OCI-LY1 (cell line): ENCODE data around the gene TASL.

ENCODE experiments used
- H2AFZ ChIP-seq: fragments of 200-600 bp; sonication (generic), shearing (Covaris generic); 2 replicates; pipeline ENCODE4 v1.6.0; 2014; ENCODE audit warnings: antibody characterized with exemption, mild to moderate bottlenecking, low read length
- H3F3A ChIP-seq: fragments of 200-600 bp; sonication (generic), shearing (Covaris generic); 2 replicates; pipeline ENCODE4 v1.6.0; 2014; ENCODE audit warnings: mild to moderate bottlenecking, antibody characterized with exemption, low read length, moderate library complexity; ENCODE audit not compliant: insufficient read depth
- H3K27ac ChIP-seq: fragments of 200-600 bp; sonication (generic); 2 replicates; pipeline ENCODE4 v1.5.1; 2014; ENCODE audit warnings: low read length, mixed run types, mild to moderate bottlenecking, low read depth; ENCODE audit not compliant: poor library complexity, severe bottlenecking
- H3K27me3 ChIP-seq: fragments of 200-600 bp; sonication (generic); 2 replicates; pipeline ENCODE4 v1.6.0; 2014; ENCODE audit warnings: antibody characterized with exemption, mild to moderate bottlenecking, low read length, moderate library complexity; ENCODE audit not compliant: insufficient read depth
- H3K36me3 ChIP-seq: fragments of 200-600 bp; sonication (generic); 2 replicates; pipeline ENCODE4 v1.6.1; 2014; ENCODE audit warnings: mild to moderate bottlenecking, antibody characterized with exemption, low read length, moderate library complexity, mixed read lengths; ENCODE audit not compliant: insufficient read depth
- H3K4me1 ChIP-seq: fragments of 200-600 bp; sonication (generic); 2 replicates; pipeline ENCODE4 v1.5.1; 2014; ENCODE audit warnings: mild to moderate bottlenecking, low read length, moderate library complexity; ENCODE audit not compliant: insufficient read depth, severe bottlenecking
- H3K4me2 ChIP-seq: fragments of 200-600 bp; sonication (generic), shearing (Covaris generic); 2 replicates; pipeline ENCODE4 v1.6.1; 2014; ENCODE audit warnings: low read length
- H3K4me3 ChIP-seq: fragments of 200-600 bp; sonication (generic); 2 replicates; pipeline ENCODE4 v1.5.1; 2014; ENCODE audit warnings: low read length, low read depth, mild to moderate bottlenecking, mixed read lengths; ENCODE audit not compliant: poor library complexity, severe bottlenecking
- H3K79me2 ChIP-seq: fragments of 200-600 bp; shearing (Covaris generic); 2 replicates; pipeline ENCODE4 v1.6.1; 2016; ENCODE audit warnings: mixed run types, low read length, mixed read lengths; ENCODE audit not compliant: insufficient read depth
- H3K9ac ChIP-seq: fragments of 200-600 bp; sonication (generic), shearing (Covaris generic); 2 replicates; pipeline ENCODE4 v1.6.1; 2014; ENCODE audit warnings: mild to moderate bottlenecking, low read length, mixed read lengths
- H3K9me2 ChIP-seq: fragments of 200-600 bp; sonication (generic), shearing (Covaris generic); 2 replicates; pipeline ENCODE4 v1.6.1; 2014; ENCODE audit warnings: low read depth, mild to moderate bottlenecking, low read length, mixed read lengths
- H3K9me3 ChIP-seq: fragments of 200-600 bp; shearing (Covaris generic); 2 replicates; pipeline ENCODE4 v1.6.1; 2014; ENCODE audit warnings: low read length, mixed read lengths
- H4K20me1 ChIP-seq: fragments of 200-600 bp; sonication (generic), shearing (Covaris generic); 2 replicates; pipeline ENCODE4 v1.6.0; 2016; ENCODE audit warnings: mild to moderate bottlenecking, low read length; ENCODE audit not compliant: insufficient read depth
- CTCF ChIP-seq: fragments of 200-600 bp; sonication (generic), shearing (Covaris generic); IDR thresholded peaks from 2 replicates; pipeline ENCODE4 v1.5.1; 2017; ENCODE audit warnings: mild to moderate bottlenecking, antibody characterized with exemption, low read length, moderate library complexity, mixed read lengths
- EZH2 ChIP-seq: fragments of 200-600 bp; sonication (generic), shearing (Covaris generic); IDR thresholded peaks from 2 replicates; pipeline ENCODE4 v1.8.0; 2017; ENCODE audit warnings: borderline replicate concordance, mixed run types, mild to moderate bottlenecking, antibody characterized with exemption, low read length, moderate library complexity, mixed read lengths

The TASL gene

GRCh38 chrX:30620980-30621618 is 43.5 kb upstream of the TASL start:
- no peak overlapping the region for H3K4me2 ChIP-seq
- H3K4me3 ChIP-seq: no peak overlapping the region
- TF ChIP-seq CTCF (no peak), EZH2 (no peak)
- no peak overlapping the region for H2AFZ ChIP-seq
- no peaks in the 10 kb centered on the region for H4K20me1 ChIP-seq
- peaks cover 5% of the 10 kb centered on the region for H3K4me1 ChIP-seq
- 0 out of 2 replicates have a peak, but pooled peaks cover 2% of the 10 kb centered on the region for H3K9me3 ChIP-seq
- H3F3A ChIP-seq: no peaks in the 10 kb centered on the region
- H3K36me3 ChIP-seq: no peaks in the 10 kb centered on the region; the same call in 1 of the 2 replicates
- no peaks in the 10 kb centered on the region for H3K27me3 ChIP-seq
- H3K9ac ChIP-seq: no peak overlapping the region
- H3K9me2 ChIP-seq: no peaks in the 10 kb centered on the region
- no peak overlapping the region for H3K27ac ChIP-seq
- H3K79me2 ChIP-seq: no peaks in the 10 kb centered on the region

GRCh38 chrX:30620125-30620524 is 42.6 kb upstream of the TASL start:
- TF ChIP-seq EZH2 (no peak), CTCF (no peak)
- no peak overlapping the region for H3K27ac ChIP-seq
- no peaks in the 10 kb centered on the region; the same call in 1 of the 2 replicates for H3K36me3 ChIP-seq
- no peak overlapping the region for H3K4me2 ChIP-seq
- H3K79me2 ChIP-seq: no peaks in the 10 kb centered on the region
- H2AFZ ChIP-seq: no peak overlapping the region
- H4K20me1 ChIP-seq: no peaks in the 10 kb centered on the region
- H3K4me3 ChIP-seq: no peak overlapping the region
- H3K9me3 ChIP-seq: 0 out of 2 replicates have a peak, but pooled peaks cover 2% of the 10 kb centered on the region
- H3K4me1 ChIP-seq: peaks cover 5% of the 10 kb centered on the region
- H3K9ac ChIP-seq: no peak overlapping the region
- no peaks in the 10 kb centered on the region for H3K9me2 ChIP-seq
- no peaks in the 10 kb centered on the region for H3F3A ChIP-seq
- no peaks in the 10 kb centered on the region for H3K27me3 ChIP-seq

- peaks cover 5% of the 10 kb centered on the region for H3K4me1 ChIP-seq
- H4K20me1 ChIP-seq: no peaks in the 10 kb centered on the region
- TF ChIP-seq CTCF (peak; percentile 43), EZH2 (no peak)
- no peaks in the 10 kb centered on the region; the same call in 1 of the 2 replicates for H3K36me3 ChIP-seq
- H2AFZ ChIP-seq: no peak overlapping the region
- no peaks in the 10 kb centered on the region for H3K79me2 ChIP-seq
- H3K4me2 ChIP-seq: peak overlapping the region; percentile 60
- H3K9ac ChIP-seq: peak overlapping the region; percentile 13; the same call in 1 of the 2 replicates
- H3K4me3 ChIP-seq: peak overlapping the region; percentile 43
- 0 out of 2 replicates have a peak, but pooled peaks cover 2% of the 10 kb centered on the region for H3K9me3 ChIP-seq
- no peak overlapping the region for H3K27ac ChIP-seq
- H3F3A ChIP-seq: no peaks in the 10 kb centered on the region
- no peaks in the 10 kb centered on the region for H3K27me3 ChIP-seq
- H3K9me2 ChIP-seq: no peaks in the 10 kb centered on the region
Measured at GRCh38 chrX:30618160-30618765, 40.7 kb upstream of the TASL start.
